Measurements from ENCODE around the gene GNL3L.
"Not testable (repeated sequence)": the region's sequence is repeated elsewhere in the genome, so short reads cannot be mapped to it uniquely, and the experiment has no call there.

The GNL3L gene, protein sequence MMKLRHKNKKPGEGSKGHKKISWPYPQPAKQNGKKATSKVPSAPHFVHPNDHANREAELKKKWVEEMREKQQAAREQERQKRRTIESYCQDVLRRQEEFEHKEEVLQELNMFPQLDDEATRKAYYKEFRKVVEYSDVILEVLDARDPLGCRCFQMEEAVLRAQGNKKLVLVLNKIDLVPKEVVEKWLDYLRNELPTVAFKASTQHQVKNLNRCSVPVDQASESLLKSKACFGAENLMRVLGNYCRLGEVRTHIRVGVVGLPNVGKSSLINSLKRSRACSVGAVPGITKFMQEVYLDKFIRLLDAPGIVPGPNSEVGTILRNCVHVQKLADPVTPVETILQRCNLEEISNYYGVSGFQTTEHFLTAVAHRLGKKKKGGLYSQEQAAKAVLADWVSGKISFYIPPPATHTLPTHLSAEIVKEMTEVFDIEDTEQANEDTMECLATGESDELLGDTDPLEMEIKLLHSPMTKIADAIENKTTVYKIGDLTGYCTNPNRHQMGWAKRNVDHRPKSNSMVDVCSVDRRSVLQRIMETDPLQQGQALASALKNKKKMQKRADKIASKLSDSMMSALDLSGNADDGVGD

DNA sequence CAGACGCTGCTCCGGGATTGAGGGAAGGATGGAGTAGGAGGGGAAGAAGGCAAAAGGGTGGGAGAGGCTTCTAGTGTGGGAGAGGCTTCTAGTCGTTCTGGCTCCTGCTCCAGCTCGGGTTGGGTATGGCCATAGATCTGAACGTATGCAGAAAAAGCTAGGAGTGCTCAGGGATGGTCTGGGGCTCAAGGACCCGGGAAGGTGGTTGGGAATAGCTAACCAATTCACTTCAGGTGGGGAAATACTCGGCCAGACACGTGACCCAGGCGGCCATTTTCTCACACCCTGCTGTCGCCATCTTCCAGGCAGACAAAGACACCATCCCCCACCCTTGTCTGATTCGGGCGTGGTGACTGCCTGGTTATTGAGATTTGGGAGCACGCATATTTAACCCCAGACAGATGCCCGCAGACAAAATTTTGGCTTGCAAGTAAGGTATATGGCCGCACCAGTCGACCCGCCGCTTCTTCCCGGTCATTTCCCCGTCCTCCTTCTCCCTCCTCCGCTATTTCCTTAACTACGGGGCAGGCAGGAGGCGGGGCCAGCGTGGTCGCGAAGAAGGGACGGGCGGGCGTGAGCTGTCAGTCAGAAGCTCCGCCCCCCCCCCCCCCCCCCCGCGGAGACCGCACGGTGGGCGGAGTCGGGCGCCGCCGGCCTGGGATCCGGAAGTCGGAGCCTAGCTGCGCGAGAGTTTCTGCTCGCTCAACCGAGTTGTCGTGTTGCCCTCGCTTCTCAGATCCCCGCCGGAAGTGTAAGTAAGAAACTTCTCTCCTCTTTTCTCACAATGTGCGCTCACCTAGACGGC, at the start of gene GNL3L:
Gene GNL3L (plus strand): TSS at position 668 of the 805 bp plus-strand sequence. CDS start 2,348 bp downstream, outside the sequence.
- DNase-seq, result peak; percentile 81

DNA sequence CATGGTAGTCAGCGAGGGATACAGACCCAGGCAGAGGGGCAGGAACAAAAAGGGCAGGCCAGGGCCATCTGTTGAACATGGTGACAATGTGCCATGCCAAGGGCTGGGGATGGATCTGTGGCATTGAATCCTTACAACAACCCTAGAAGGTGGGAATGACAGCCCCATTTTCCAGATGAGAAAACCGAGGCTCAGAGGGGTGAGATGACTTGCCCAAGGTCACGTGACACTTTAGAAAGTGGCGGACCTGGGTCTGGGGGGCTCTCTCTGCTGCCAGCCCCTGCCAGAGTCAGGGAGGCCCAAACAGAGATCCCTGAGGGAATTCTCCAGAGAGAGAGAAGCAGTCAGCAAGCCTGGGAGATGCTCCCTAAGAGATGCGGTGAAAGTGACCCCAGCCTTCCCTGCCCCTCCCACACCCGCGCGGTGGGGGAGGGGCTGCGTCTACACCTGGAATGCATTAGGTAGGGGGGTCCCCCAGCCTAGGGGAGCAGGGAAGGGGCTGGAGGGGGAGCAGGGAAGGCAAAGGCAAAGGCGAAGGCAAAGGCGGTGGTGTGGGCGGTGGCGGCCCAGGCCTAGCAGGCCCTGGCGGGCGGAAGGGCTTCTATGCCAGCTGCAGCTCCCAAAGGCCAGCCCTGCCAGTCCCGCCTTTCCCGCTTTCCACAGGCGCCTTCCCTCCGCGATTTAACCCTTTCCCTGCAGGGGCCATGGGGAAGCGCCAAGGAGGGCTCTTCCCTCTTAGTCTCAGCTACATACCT, 47.0 kb upstream of the GNL3L start:
- DNase-seq, result no peak

DNA sequence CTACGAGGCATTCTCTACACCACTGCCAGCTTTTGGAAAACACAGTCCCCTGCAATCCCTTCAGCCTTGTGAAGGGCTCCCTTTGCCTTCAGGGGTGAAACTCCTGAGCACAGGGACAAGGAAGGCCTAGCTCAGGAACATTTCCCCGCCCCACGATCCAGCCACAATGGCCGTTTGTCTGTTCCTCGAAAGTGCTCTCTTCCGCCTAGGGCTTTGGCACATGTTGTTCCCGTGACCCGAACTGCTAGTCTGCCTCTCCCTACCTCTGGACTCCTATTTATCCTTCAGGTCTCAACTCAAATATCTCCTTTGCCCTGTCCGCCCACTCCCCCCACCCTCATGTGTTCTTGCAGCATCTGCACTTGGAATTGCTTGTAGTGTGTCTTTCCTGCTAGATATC, 46.1 kb upstream of the GNL3L start:
- DNase-seq, result no peak

DNA sequence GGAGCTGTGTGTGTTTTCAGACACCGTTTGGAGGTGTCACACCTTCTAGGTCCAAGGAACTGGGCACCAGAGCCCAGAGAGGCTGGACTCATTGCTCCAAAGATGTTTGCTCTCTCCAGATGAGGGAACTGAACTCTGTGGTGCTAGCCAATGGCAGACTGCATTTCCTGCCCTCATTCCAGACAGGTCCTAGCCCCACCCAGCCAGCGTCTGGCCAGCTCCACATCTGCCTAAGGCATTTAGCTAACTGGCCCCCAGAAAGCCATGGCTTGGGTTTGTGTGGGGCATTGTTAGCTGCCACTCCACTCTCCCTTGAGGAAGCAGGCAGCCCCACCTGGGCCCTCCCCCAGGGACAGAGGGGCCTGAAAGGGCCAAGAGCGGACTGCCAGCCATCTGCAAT, 45.4 kb upstream of the GNL3L start:
- no peak for DNase-seq

DNA sequence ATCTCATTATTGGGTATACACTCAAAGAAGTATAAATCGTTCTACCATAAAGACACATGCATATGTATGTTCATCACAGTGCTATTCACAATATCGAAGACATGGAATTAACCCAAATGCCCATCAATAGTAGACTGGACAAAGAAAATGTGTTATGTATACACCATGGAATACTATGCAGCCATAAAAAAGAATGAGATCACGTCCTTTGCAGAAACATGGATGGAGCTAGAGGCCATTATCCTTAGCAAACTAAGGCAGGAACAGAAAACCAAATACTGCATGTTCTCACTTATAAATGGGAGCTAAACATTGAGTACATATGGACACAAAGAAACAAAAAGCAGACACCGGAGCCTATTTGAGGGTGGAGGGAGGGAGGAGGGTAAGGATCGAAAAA, 40.2 kb upstream of the GNL3L start:
- not testable (repeated sequence) for DNase-seq

DNA sequence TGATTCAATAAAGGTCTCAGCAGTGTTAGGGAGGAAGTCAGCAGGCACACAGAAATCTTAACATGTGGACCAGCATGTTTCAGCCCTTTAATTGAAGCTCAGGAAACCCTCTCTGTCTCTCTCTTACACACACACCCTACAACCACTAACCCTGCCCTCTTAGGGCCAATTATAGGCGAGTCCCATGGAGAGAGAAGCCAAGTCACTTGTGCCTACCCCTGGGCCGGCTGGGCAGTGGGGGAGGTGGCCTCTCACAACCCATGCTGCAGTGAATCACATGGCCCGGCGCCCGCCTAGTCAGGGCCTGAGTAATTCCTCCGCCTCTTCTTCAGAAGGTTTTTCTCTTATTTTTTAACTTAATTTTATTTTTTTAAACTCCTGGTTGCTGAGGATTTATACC, 37.7 kb upstream of the GNL3L start:
- no peak for DNase-seq

DNA sequence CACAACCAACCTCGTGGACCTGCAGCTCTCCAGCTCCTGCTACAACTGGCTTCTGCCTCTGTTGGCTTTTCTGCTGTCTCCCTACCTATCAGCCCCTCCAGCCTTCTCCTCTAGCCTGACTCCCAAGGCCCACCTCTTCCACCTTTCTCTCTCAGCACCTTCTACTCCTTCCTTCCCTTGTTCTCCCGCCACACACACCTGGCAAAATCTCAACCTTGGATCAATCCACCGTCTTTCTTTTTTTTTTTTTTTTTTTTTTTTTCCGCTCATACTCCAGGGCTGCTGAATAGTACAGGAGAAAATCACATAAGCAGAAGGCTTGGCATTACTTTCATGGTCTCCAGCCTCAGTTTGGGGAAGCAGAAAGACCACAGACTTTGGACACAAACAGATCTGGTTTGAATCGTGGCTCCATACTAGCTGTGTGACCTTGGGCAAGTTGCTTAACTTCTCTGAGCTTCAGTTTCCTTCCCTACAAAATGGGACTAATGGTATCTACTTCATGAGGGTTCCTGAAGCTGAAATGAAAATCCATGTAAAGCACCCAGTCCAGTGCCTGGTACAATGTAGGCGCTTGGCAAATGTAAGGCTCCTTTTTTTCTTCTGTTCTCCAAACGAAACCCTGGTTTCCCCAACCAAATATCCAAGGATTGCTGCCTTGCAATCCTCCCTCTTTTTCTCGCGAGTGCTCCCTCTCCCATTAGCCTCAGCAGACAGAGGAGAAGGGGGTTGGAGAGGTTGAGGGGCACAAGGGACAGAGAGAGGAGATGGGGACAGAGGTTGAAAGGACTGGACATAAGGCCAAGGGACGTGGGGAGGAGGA, 35.6 kb upstream of the GNL3L start:
- DNase-seq, result no peak

DNA sequence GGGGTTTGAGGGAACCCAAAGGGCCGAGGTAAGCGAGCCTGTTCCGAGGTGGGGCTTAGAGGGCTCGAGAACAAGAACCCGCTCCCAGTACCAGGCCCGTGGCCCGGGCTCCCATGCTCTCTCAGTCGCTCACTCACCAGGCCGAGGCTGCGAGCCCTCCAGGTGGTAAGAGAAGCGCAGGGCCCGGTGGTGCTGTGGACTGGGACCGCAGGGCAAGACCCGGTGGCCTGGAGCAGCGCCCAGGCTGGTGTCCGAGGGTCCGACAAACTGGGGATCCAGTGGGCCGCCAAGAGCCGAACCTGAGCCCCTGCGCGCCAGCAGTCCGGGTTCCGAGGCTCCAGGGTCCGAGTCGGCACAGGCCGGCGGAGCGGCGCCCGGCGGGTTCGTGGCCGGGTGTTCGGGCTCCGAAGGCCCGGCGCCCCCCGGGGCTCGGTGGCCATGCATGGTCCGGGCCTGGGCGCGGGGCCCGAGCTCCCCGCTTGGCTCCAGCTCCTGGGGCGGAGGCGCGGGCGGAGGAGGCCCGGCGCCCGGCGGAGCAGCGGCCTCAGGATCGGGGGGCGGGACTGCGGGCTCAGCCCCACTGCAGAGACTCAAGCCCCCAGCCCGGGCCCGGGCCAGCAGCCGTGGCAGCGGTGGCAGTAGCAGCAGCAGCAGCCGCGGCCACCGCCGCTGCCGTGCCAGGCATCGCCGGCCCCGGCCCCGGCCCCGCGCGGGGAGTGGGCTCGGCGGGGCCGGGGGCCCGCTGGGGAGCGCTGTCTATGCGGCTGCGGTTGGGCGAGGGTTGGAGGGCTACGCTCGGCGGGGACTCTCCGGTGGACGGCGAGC, 34.8 kb upstream of the GNL3L start:
- no peak for DNase-seq

DNA sequence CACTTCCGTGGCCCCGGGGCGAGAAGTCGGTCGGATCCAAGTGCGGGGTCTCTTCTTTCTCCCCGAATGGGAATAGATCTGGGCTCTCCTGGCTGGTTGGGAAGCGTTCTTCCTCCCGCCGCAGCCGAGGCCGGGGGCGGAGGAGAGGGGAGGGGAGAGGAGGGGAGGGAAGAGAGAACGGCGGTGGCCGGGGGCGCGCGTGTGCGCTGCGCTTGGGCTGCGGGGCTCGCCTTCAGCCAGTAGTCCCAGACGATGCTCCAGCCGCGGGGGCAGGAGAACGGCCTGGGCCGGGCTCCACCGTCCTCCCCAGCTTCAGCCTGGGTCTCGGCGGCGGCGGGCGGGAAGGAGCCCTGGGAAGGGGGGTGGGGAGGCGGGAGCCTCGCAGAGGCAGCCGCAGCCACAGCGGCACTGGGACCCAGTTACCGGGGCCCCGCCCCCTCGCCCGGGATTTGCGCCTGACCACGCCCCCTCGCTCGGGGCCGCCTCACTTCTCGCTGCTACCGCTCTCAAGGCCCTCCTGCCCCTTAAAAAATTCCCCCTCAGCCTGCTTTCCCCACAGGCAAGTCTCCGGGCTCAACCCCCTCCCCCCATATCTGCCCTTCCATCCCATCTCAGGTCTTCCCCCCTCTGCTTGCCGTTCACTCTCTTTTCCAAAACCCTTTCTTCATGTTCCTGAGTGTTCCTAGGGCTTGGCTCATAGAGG, 34.1 kb upstream of the GNL3L start, which contains the start of gene FGD1:
Gene FGD1 (minus strand): TSS at position 421 of the 703 bp plus-strand sequence. CDS start 802 bp downstream, outside the sequence.
- peak; percentile 23 for DNase-seq

DNA sequence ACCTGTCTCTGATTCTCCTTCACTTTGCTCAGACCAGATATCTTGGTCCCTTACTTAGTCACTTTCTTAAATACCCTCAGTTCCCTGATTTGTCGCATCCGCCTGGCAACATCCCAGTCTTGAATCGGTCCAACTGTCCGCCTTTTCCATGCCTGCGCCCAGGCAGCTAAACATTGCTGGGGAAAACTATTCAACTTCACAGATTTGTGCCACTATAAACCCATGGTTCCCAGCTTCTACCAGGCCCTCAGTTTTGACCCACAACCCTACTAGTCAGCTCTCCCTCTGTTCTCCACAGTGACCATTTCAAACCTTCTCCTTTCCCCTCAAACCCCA, 33.5 kb upstream of the GNL3L start:
- no peak for DNase-seq

DNA sequence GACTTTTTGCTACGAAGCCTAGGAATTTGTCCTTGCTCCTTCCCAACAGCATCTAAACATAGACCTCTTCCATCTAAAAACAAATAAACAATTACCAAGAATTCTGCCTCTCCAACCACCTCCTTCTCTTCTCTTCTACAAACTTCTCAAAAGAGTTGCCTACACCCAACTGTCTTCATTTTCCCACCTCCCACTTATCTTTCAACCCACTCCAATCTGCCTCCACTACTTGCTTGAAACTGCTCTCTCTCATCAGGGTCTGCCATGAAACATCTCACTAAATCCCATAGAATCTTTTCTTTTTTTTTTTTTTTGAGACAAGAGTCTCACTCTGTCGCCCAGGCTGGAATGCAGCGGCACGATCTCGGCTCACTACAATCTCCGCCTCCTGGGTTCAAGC, 33.1 kb upstream of the GNL3L start:
- DNase-seq, result no peak

DNA sequence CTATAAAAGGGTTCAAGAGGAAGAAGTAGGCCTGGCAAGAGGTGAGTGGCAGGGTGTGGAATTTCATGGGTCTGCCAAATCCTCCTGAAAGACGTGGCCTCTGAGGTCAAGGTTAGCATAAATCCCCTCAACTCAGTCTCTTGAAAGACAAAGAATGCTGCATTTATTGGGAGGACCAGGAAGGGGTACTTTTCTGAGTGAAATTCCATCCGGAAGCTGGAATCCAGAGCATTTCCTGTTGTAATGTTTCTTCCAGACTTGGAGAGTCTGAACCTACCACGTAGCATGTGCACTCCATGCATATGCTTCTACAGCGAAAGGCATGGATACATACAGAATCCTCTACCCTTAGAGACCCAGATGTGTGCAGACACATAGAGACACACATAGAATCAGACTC, 20.6 kb upstream of the GNL3L start:
- no peak for DNase-seq

DNA sequence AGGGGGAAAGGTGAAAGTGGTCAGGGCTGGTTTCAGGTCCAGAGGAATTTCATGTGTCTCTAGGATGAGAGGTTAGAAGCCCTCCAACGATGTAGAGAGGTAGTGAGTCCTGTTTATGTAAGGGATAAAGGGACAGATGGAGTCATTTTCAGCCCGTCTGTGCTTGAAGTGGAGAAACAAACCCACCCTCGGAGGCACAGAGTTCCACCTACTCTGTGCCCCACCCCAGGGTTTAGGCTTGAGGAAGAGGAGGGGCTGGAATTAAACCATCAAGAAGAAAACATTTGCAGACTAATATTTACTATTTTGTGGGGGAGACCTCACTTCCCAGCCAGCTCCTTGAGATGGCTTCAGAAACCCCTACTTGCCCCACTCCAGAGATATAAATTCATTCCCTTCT, 868 bp upstream of the GNL3L start:
- no peak for DNase-seq

DNA sequence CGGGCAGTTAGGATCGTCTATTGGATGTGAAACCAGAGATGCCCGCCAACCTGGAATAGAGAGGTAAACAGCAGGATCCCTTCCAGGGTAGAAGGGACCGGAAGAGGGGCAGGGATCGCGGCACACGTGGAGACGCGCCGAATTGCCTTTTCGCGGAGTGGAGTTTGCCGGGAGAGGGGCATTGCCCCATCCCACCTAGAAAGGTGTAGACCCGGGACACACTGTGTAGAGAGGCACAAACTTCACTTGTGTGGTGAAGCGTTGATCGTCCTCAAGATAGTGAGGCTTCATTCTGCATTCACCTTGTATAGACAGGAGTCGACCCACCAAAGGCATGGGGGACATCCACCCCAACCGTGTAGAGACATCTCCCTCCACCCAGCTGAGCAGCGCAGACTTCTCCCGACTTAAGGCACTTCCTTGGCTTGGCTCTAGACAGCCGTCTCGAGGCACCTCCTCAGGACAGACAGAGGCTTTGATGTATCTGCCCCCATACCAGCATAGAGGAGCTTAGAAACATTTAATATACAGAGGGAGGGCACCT, 410 bp downstream of the GNL3L start:
- DNase-seq, result peak; percentile 3

DNA sequence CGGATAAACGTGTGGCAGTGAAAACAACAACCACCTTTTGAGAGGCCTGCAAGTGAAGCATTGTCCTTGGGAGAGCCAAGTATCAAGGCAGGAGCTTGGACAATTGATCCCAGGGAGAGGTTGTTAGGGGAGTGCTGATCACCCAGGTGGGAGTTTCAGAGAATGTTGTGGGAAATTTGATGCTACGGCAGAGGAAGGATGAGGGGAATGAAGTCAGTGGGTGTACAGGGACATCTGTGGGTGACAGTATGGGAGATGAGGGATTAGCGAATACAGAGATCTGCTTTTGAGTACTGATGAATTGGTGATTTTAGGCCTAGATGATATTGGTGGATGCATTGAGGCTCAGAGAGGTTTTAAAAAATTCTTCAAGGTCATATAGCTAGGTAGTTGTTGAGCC, 4.3 kb downstream of the GNL3L start:
- no peak for DNase-seq

DNA sequence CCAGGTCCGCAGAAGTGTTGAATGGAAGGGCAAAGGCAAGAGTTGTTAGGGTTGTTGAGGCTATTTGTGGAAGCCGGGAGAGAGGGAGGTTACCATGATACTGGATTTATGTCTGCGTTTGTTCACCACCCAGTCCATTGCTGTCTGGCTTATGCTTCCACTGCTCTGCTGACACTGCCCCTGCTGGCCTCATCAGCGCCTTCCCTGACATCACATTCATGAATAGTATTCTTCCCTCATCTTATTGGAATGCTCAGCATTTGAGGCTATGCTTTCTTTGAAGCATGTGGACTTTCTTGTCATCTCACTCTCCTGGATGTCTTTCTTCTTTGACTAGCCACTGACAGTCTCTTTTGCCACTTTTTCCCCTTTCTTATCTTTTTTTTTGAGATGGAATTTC, 10.3 kb downstream of the GNL3L start:
- no peak for DNase-seq

DNA sequence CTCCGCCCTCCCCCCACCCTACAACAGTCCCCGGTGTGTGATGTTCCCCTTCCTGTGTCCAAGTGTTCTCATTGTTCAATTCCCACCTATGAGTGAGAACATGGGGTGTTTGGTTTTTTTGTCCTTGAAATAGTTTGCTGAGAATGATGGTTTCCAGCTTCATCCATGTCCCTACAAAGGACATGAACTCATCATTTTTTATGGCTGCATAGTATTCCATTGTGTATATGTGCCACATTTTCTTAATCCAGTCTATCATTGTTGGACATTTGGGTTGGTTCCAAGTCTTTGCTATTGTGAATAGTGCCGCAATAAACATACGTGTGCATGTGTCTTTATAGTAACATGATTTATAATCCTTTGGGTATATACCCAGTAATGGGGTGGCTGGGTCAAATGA, 12.2 kb downstream of the GNL3L start:
- DNase-seq, result not testable (repeated sequence)

DNA sequence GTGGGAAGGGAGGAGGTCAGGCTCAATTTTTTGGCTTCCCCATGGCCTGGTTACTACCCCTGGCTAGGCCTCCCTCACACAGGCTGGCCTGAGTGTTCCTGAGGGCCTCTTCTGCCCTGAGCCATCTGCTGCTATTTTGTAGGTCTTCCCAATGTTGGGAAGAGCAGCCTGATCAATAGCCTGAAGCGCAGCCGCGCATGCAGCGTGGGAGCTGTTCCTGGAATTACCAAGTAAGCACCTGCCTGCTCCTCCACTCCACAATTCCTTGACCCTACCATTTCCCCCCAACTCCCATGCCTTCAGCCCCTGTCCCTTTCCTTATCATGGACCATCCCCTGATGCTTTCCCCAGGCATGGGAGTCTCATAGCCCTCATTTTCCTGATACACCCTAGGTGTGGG, 20.8 kb downstream of the GNL3L start:
- no peak for DNase-seq

DNA sequence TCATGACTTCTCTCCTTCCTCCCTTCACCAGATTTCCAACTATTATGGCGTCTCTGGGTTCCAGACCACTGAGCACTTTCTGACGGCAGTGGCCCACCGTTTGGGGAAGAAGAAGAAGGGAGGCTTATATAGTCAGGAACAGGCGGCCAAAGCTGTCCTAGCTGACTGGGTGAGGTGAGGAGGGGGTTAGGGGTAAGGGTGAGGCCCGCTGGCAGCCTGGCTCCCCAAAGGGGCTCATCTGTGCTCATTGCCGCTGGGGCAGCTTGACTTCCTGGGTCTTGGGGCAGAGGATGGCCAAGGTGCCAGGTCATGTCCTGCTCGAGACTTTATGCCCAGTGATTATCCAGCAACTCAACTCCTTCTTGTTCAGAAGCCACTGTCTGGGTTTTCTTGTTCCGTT, 21.8 kb downstream of the GNL3L start:
- no peak for DNase-seq

DNA sequence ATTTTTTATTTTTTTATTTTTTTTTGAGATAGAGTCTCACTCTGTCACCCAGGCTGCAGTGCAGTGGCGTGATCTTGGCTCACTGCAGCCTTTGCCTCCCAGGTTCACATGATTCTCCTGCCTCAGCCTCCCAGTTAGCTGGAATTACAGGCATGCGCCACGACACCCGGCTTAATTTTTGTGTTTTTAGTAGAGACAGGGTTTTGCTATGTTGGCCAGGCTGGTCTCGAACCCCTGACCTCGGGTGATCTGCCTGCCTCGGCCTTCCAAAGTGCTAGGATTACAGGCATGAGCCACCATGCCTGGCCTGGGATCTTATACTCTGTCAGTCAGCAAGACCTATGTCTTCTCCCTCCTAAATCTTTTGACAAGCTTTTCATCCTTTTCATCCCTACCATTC, 25.0 kb downstream of the GNL3L start:
- not testable (repeated sequence) for DNase-seq
